SJCRH30 (cell line): ENCODE results near the gene DEPP1. TPM values are rescaled to one million over a fixed set of nuclear protein-coding genes. Genes with fewer than 3 reads are reported as not detected.
A peak's percentile ranks its signal among the peaks of the same experiment; 100 is the strongest.

ENCODE experiments used
- DNase-seq, 2 experiments: peaks; one replicate each; pipeline ENCODE4 v3.0.0-alpha.2; 2015 to 2020
- H3K27ac ChIP-seq: fragments of 250-450 bp; sonication (Bioruptor Pico); 2 replicates; pipeline ENCODE4 v1.5.1; 2020; ENCODE audit warnings: mild to moderate bottlenecking, moderate library complexity
- H3K27me3 ChIP-seq: fragments of 250-450 bp; sonication (Bioruptor Pico); 2 replicates; pipeline ENCODE4 v1.5.1; 2020; ENCODE audit warnings: mild to moderate bottlenecking, moderate library complexity
- H3K36me3 ChIP-seq: fragments of 250-450 bp; sonication (Bioruptor Pico); 2 replicates; pipeline ENCODE4 v1.5.1; 2020; ENCODE audit warnings: mild to moderate bottlenecking, moderate library complexity
- H3K4me1 ChIP-seq: fragments of 250-450 bp; sonication (Bioruptor Pico); 2 replicates; pipeline ENCODE4 v1.5.1; 2020; ENCODE audit warnings: mild to moderate bottlenecking, moderate library complexity
- H3K4me3 ChIP-seq: fragments of 250-450 bp; sonication (Bioruptor Pico); 2 replicates; pipeline ENCODE4 v1.5.1; 2020; ENCODE audit warnings: mild to moderate bottlenecking, moderate library complexity
- H3K9me3 ChIP-seq: fragments of 250-450 bp; sonication (Bioruptor Pico); replicated peaks from 2 replicates; pipeline ENCODE4 v1.5.1; 2020; ENCODE audit warnings: mild to moderate bottlenecking, moderate library complexity
- total RNA-seq: library from RNA; depleted of rRNA; stranded (reverse); fragments of >200 nt; shearing (Covaris generic); gene quantifications from 2 replicates; pipeline ENCODE4 v1.2.3, GENCODE V29; 2014

The DEPP1 gene
- total RNA-seq, 1 experiment from 2014 or later, result 0.24 TPM

GRCh38 chr10:44968500-44969400 lies 9.9 kb downstream of the DEPP1 start:
- Histone ChIP-seq H3K4me1 (peaks cover 31% of the 10 kb centered on the region), H3K27ac (no peak overlapping the region)

GRCh38 chr10:44968091-44968490 lies 10.5 kb downstream of the DEPP1 start:
- Histone ChIP-seq H3K4me3 (no peak overlapping the region), H3K36me3 (0 out of 2 replicates have a peak, but pooled peaks cover 3% of the 10 kb centered on the region), H3K4me1 (peaks cover 28% of the 10 kb centered on the region), H3K27me3 (no peaks in the 10 kb centered on the region), H3K27ac (no peak overlapping the region), H3K9me3 (no peaks in the 10 kb centered on the region)
- DNase-seq, result no peak

More at GRCh38 chr10:44968500-44969400, 9.9 kb downstream of the DEPP1 start:
- Histone ChIP-seq H3K36me3 (0 out of 2 replicates have a peak, but pooled peaks cover 3% of the 10 kb centered on the region), H3K9me3 (no peaks in the 10 kb centered on the region), H3K27me3 (no peaks in the 10 kb centered on the region), H3K4me3 (no peak overlapping the region)
- DNase-seq, result no peak

GRCh38 chr10:44967616-44968015 lies 11.0 kb downstream of the DEPP1 start:
- H3K27me3 ChIP-seq, result no peaks in the 10 kb centered on the region
- H3K36me3 ChIP-seq, result 0 out of 2 replicates have a peak, but pooled peaks cover 3% of the 10 kb centered on the region
- no peaks in the 10 kb centered on the region for H3K9me3 ChIP-seq
- no peak overlapping the region for H3K4me3 ChIP-seq
- peaks cover 27% of the 10 kb centered on the region for H3K4me1 ChIP-seq
- no peak overlapping the region for H3K27ac ChIP-seq
- DNase-seq, result no peak

- Histone ChIP-seq H3K36me3 (0 out of 2 replicates have a peak, but pooled peaks cover 3% of the 10 kb centered on the region), H3K4me1 (peaks cover 31% of the 10 kb centered on the region), H3K4me3 (no peak overlapping the region), H3K27me3 (no peaks in the 10 kb centered on the region), H3K27ac (no peak overlapping the region), H3K9me3 (no peaks in the 10 kb centered on the region)
- no peak for DNase-seq
Observed at GRCh38 chr10:44966816-44967509, 11.6 kb downstream of the DEPP1 start.

GRCh38 chr10:44966129-44966815 lies 12.3 kb downstream of the DEPP1 start:
- Histone ChIP-seq H3K4me3 (no peak overlapping the region), H3K36me3 (0 out of 2 replicates have a peak, but pooled peaks cover 3% of the 10 kb centered on the region), H3K27ac (no peak overlapping the region), H3K27me3 (no peaks in the 10 kb centered on the region), H3K4me1 (peaks cover 31% of the 10 kb centered on the region), H3K9me3 (no peaks in the 10 kb centered on the region)
- DNase-seq, result no peak

GRCh38 chr10:44965651-44966097 lies 12.9 kb downstream of the DEPP1 start:
- no peaks in the 10 kb centered on the region for H3K27me3 ChIP-seq
- DNase-seq, result no peak
- no peak overlapping the region for H3K4me3 ChIP-seq
- no peak overlapping the region; the same call in 1 of the 2 replicates for H3K27ac ChIP-seq
- H3K36me3 ChIP-seq, result no peaks in the 10 kb centered on the region
- peaks cover 37% of the 10 kb centered on the region for H3K4me1 ChIP-seq
- no peaks in the 10 kb centered on the region for H3K9me3 ChIP-seq

GRCh38 chr10:44965104-44965503 lies 13.5 kb downstream of the DEPP1 start:
- Histone ChIP-seq H3K4me1 (peaks cover 37% of the 10 kb centered on the region), H3K36me3 (no peaks in the 10 kb centered on the region), H3K27ac (peak overlapping the region; percentile 95), H3K9me3 (no peaks in the 10 kb centered on the region), H3K4me3 (no peak overlapping the region), H3K27me3 (no peaks in the 10 kb centered on the region)
- no peak for DNase-seq

- peak overlapping the region; percentile 95 for H3K27ac ChIP-seq
- H3K4me1 ChIP-seq, result peaks cover 37% of the 10 kb centered on the region
- H3K27me3 ChIP-seq, result no peaks in the 10 kb centered on the region
- no peaks in the 10 kb centered on the region for H3K36me3 ChIP-seq
- peak; percentile 92 to 93 for DNase-seq
- H3K4me3 ChIP-seq, result peak overlapping the region; percentile 9; the same call in 1 of the 2 replicates
- H3K9me3 ChIP-seq, result no peaks in the 10 kb centered on the region
Observed at GRCh38 chr10:44963772-44964633, 14.6 kb downstream of the DEPP1 start.

- Histone ChIP-seq H3K27me3 (no peaks in the 10 kb centered on the region), H3K36me3 (no peaks in the 10 kb centered on the region), H3K27ac (peak overlapping the region; percentile 95), H3K4me1 (peaks cover 37% of the 10 kb centered on the region), H3K9me3 (no peaks in the 10 kb centered on the region), H3K4me3 (peak overlapping the region; percentile 9; the same call in 1 of the 2 replicates)
- DNase-seq, result peak; percentile 89 to 92
Observed at GRCh38 chr10:44962870-44963738, 15.5 kb downstream of the DEPP1 start.

- Histone ChIP-seq H3K4me3 (no peak overlapping the region), H3K27ac (peak overlapping the region; percentile 95), H3K9me3 (no peaks in the 10 kb centered on the region), H3K27me3 (no peaks in the 10 kb centered on the region), H3K4me1 (peaks cover 37% of the 10 kb centered on the region), H3K36me3 (no peaks in the 10 kb centered on the region)
- DNase-seq, result no peak
Observed at GRCh38 chr10:44961931-44962750, 16.5 kb downstream of the DEPP1 start.

GRCh38 chr10:44961230-44961571 lies 17.4 kb downstream of the DEPP1 start:
- Histone ChIP-seq H3K9me3 (no peaks in the 10 kb centered on the region), H3K4me1 (peaks cover 37% of the 10 kb centered on the region), H3K27me3 (no peaks in the 10 kb centered on the region), H3K4me3 (peak overlapping the region; percentile 85), H3K27ac (peak overlapping the region; percentile 96), H3K36me3 (no peaks in the 10 kb centered on the region)
- no peak for DNase-seq

- peak overlapping the region; percentile 85 for H3K4me3 ChIP-seq
- no peaks in the 10 kb centered on the region for H3K9me3 ChIP-seq
- no peaks in the 10 kb centered on the region for H3K27me3 ChIP-seq
- H3K4me1 ChIP-seq, result peaks cover 33% of the 10 kb centered on the region
- DNase-seq, result no peak
- no peaks in the 10 kb centered on the region for H3K36me3 ChIP-seq
- peak overlapping the region; percentile 96 for H3K27ac ChIP-seq
Observed at GRCh38 chr10:44960482-44961229, 18.0 kb downstream of the DEPP1 start.
